GM21825 (cell line): Measurements from ENCODE around the gene SPG11.

Experiments
- ATAC-seq: cut with Tn5 transposase; IDR thresholded peaks from one replicate; pipeline ENCODE4 v1.9.1; 2021; ENCODE audit warnings: mild to moderate bottlenecking, moderate library complexity; ENCODE audit not compliant: unreplicated experiment

The SPG11 gene

DNA sequence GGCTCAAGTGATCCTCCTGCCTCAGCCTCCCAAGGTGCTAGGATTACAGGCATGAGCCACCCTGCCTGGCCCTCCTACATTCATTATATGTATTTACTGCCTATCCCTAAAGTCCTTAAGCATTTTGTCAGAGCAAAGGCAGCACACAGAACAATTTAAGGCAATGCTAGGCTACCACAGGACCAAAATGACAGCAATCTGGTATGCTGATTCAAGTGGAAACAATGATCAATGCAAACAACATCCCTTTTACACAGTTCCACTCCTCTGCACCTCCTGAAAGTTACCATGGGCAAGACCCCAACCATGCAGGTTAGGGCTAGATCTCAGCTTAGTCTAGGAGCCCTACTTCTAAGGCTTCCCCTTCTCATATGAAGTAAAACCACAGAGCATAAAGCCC, 40.3 kb downstream of the SPG11 start:
- no peak for ATAC-seq

DNA sequence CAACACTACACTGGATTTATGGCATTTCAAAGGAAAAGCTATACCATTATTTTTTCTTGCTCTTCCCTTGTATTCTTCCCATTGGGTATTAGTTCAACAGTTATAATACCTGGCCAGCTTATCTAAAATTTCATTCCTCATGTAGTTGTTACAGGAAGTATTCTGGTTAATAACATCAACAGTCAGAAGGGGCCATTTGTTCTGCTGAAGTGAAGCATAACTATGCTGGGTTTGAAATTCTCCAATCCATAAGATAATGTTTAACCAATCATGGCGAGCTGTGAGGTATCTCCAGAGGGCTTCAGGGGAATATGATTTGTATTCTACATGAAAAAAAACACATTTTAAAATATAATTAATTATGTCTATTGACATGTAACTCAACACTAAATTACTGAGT, 43.4 kb downstream of the SPG11 start:
- no peak for ATAC-seq

DNA sequence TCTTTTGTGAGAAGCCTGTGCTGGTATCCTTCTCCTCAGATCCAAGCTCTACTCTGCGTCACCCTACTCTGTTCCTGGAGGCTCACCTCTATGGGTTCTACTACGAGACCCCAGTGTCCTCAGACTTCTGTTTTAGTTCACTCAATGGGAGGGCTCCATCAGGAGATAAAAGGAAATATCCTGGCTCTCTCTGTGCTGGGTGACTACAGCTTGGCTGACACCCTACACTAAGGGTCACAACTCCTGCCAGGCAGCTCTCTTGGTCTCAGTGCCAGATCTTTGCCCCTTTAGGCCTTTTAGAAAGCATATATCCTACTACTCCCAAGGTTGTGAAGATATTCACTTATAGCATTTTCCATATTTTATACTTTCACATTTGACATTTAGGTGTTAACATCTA, 46.5 kb downstream of the SPG11 start:
- ATAC-seq, result no peak

DNA sequence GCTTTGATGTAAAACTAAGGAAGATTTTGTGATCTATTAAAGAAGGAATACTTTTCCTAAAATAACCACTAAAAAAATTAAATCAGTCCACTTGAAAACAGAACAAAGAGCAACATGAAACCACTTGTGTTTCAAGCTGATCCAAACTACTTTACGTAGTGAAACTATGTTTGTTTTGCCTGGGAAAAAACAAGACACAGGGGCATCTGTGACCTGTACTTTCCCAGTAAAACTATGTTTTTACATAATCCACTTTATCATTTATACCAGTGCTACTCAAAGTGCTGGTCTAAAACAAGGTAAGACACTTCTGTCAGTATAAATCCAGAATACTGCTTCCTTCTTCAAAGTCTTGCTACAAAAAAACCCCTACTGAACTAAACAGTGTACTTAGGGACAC, 56.7 kb downstream of the SPG11 start:
- no peak for ATAC-seq

DNA sequence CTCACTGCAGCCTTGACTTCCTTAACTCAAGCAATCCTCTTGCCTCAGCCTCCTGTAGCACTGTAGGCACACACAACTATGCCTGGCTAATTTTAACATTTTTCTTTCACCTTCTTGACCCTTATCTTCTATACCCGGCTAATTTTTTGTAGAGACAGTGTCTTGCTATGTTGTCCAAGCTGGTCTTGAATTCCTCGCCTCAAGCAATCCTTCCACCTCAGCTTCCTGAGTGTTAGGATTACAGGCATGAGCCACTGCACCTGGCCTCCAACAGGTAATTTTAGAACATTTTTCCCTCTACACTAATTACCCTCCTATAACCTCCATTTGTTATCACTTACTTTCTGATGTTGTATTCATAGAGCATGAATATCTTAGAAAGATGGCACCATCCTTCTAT, 60.3 kb downstream of the SPG11 start:
- no peak for ATAC-seq

DNA sequence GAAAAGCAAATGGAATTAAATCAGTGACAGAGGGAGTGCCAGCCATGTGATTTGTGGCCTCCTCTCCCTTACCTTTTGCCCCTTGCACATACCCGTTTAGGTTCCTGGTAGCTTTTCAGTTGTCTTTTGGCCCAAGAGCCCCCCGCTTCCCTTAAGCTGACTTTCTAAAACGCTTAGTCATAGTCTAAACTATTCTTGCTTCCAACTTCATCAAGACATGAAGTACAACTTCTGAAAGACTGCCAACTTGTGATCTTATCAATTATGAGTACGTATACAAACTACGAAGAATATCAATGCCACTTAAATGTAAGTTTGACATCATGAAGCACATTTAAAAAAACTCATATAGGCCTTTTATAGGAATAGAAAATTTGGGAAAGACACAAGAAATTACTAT, 64.6 kb downstream of the SPG11 start:
- ATAC-seq, result no peak

DNA sequence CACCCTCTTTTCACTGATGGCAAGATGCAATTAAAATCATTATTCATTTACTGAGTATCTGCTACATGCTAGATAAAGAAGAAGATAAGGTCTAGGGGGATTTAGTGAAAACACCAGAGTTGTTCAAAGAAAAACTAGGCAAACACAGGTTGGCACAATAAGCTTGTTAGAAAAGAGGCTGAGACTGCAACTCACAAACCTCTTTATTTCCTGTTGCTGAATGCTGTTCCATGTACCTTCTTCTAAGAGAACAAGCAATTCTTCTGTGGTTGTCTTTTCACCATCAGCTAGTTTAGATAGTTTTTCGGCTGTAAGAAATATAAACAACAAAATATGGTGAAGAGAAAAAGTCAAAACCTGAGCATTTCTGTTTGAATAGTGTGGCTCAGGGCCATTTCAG, 65.4 kb downstream of the SPG11 start:
- no peak for ATAC-seq

DNA sequence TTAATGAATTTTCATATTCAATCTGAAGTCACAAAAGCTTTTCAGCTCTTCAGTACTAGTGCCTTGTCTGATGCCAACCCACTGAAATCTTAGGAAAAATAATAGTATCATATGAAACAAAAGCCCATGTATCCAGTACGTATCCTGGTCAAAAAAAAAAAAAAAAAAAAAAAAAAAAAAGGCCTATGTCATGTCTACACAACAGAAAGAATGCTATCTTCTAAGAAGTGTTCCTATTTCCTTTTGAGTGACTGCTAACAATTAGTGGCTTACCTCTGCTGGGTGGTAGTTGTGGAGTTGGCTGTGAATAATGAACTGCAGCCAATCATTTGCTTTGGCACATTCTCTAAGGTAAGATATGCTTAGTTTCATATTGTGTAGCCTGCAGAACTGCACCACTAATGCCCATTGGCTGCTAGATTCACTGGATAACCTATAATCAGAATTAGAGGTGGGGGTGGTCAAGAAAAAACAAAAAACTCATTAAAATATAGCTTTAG, 66.9 kb downstream of the SPG11 start:
- no peak for ATAC-seq

DNA sequence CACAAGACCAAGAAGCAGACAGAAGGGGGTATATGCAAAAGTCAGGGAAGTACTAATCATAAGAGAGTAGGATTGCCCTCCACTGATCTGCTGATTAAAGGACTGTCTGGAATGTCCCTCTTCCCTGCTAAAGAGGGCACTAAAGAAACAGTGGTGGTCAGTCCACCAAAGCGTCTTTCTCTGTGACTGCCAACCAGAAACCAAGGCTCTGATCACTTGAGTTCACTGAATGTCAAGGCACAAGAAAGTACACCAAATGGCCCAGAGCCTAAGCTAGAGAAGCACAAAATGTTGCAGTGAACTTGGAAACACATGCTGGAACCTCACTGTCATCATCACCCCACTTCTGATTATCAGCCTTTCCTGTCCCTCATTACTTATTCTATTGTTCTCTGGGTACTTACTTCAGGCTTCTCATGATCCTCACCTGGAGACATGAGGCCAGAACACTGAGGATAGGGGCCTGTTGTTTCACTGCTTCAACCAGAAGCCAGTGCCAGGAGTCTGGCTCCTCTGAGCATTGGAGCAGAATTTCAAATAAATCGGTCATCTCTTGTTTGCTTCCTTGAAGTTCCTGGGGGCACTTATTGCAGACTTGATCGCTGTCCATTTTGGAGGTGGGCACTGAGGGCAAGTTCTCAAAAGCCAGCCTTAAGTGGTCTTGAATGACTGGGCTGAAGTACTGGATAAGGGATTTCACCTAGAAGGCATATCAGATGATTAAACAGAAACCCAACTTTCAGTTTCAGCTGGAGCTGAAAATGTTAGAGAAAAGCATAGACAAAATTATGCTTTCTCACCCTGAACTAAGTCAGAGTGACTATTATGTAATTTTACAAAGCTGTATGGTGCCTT, 67.6 kb downstream of the SPG11 start:
- ATAC-seq, result no peak

DNA sequence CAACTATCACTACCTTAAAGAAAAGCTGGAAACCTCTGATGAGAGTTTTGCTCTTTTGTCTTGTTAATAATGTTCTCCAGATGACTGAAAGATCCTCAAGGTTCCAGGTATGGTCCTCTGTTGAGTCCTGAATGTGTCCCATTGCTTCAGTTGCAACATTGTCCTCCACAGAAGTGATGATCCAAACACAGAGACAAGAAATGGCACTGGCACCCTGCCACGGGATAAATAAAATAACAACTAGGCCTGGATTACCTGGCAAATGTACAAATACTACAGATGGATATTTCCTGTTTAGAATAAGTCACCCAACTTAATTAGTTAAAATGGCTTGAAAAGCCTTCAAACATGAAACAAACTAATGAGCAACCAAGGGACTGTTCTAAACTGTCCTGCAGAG, 68.2 kb downstream of the SPG11 start:
- ATAC-seq, result no peak

DNA sequence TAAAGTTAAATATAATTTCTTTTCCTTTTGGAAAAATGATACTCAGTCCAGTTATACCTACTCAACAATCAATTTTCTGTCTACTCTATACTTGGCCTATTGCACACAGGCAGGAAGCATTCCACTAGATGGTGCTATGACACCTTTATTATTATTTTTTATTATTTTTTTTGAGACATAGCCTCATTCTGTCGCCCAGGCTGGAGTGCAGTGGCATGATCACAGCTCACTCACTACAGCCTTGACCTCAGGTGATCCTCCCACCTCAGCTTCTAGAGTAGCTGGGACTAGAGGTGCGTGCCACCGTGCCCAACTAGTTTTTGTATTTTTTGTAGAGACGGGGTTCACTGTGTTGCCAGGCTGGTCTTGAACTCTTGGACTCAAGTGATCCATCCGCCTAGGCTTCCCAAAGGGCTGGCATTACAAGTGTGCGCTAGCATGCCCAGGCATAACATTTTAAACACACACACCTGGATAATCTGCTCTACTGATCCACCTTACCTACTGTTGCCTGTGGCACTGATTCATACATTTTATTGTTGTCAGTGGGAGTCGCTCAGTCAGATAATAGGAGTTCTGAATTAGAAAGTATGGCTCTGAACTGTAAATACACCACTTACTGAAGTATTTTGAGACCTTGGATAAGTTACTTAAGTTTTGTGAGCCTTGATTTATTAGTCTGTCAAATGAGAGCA, 70.3 kb downstream of the SPG11 start:
- no peak for ATAC-seq

DNA sequence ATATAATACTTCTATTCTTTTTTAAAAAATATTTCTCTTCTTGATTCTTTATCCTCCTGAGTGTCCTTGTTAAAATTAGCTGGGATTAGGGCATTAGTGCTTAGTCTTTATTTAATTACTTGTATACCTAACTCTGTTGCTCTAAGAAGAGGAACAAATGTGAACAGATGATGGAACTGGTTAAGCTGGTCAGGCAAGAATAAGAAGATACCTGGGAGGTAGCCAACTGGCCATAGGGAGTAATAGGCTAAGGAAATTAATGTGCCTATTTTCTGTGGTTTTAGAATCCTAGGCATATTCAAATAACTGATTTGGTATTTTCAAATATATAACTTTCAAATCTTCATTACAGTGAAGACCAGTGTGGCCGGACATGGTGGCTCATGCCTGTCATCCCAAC, 72.1 kb downstream of the SPG11 start:
- no peak for ATAC-seq

DNA sequence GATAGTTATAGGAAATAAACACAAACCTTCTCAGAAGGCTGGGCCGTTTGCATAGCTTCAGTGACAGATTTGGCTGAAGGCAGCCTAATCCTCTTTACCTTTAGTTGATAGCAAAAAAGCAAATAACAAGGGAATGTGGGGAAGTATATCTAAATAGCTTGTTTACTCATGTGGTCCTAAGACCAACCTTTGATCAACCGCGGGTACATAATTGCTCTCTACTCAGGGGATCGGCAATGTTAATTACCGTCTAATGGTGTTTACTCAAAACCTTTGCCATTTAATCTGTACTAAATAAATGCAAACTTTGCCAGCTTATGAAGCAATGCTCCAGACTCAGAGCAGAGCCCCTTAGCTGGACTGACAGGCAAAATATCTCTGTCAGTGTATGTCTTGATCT, 74.9 kb downstream of the SPG11 start:
- ATAC-seq, result no peak

DNA sequence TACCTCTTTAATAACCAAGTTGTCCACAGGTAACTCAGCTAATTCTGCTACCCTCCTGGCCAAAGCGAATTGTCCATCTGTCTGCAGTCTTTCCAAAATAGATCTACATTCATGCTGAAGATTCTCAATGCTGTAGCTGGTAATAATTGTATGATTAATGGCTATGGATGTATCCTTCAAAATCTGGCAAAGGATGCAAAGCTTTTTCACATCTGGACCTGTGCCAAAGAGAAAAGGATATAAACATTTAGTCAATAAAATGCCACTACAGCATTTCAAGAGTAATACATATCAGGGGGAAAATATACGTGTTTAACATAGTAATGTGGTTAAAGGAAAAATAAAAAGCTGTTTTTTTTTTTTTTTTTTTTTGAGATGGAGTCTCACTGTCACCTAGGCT, 77.8 kb downstream of the SPG11 start:
- ATAC-seq, result no peak

DNA sequence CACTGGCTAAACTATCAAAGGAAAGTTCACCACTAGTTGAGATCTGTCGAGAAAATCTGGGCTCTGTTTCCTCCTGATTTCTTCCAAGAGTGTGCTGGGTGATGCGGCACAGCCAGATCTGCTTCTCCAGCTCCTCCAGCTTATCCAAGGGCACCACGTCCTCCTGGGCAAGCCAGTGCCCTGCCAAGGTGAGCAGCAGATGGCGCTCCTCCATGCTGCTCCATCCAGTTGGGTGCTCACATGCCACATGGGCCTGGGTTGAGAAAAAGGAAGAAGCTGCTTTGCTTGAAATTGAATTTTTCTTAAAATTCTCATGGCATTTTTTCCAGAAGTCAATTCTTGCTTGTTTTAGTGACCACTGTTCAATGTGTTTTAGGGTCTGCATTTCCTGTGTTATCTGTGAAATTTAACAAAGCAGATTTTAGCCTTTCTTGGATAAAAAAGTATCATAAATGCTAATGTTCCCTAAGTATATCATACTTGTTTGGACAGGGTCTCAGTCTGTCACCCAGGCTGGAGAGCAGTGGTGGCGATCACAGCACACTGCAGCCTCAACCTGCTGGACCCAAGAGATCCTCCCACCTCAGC, 79.2 kb downstream of the SPG11 start:
- ATAC-seq, result no peak

DNA sequence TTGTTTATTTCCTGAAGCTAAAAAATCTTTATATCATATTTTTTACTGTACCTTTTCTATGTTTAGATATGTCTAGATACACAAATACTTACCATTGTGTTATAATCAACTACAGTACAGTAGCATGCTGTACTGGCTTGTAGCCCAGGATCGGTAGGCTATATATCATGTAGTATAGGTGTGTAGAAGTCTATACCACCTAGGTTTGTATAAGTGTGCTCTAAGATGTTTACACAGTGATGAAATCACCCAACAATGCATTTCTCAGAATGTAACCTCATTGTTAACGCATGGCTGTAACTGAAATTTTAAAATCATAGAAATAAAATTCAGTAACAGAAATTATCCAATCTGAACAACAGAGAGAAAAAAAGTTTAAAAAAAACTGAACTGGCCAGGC, 83.4 kb downstream of the SPG11 start:
- no peak for ATAC-seq

DNA sequence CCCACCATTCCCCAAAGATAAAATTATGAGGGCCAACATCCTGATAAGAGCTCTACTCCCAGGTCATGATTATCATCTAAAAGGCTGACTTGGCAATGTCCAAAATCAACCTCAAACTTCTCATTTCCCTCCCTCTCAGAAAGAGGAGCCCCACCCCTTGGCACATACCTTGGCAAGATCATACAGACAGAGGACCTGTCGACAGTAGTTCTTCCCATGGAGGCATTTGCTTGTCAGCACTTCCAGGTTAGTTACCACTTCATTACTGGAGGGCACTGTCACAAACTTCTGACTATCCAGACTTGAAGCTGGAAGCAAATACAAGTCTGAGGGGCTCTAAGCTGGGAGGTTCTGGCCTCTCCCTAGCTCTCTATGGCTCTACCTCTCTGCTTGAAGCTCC, 88.7 kb downstream of the SPG11 start:
- no peak for ATAC-seq

DNA sequence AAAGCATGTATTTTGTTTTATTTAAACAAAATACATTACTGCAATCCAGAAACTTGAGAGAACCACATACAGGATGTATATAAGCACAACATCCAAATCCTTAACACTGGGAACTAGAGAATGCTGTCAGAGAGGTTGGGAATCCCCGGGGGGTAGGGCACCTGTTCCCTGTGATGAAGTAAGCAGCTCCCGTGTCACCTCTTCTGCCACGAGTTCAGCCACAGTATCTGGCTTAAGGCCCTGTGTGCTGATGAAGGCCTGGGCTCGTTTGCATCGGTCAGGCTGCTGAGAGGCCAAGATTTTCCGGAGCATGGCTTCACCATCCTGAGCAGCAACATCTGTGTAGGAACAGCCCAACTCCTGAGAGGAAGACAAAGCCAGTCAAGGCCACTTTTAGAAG, 90.1 kb downstream of the SPG11 start:
- no peak for ATAC-seq

DNA sequence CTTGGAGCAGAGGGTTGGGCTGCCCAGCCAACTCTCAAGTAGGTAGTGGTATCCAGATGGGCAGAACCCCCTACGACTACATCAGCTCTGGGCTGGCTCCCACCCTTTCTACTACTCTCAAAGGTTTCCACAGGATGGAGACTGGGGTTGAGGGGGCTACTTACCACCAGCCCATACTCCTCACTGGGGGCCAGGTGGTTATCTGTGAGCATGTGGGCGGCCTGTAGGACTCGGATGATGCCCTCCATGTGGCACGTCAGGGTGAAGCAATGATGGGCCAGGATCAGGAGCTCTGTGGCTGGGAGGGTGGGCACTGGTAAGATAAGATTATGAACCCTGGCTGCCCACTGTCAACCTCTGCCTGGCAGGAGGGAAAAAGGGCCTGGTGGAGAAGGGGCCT, 93.1 kb downstream of the SPG11 start:
- no peak for ATAC-seq

DNA sequence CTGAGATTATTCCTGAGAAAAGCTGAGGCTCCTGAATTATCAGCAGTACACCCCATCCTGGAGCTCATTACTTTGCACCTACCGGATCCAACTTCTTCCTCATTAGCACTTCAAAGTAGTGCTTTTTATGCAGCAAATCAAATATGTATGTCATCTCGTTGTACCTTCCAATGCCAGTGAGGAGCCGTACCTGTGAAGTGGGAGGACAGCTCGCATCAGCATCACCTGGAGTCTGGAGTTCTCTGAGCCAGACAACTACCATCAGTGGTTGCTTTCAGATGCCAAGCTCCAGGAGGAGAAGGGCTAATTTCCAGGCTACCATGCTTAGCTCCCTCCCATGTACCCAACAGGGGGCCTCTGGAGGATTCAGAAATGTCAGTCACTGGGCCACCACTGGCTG, 94.1 kb downstream of the SPG11 start:
- no peak for ATAC-seq

DNA sequence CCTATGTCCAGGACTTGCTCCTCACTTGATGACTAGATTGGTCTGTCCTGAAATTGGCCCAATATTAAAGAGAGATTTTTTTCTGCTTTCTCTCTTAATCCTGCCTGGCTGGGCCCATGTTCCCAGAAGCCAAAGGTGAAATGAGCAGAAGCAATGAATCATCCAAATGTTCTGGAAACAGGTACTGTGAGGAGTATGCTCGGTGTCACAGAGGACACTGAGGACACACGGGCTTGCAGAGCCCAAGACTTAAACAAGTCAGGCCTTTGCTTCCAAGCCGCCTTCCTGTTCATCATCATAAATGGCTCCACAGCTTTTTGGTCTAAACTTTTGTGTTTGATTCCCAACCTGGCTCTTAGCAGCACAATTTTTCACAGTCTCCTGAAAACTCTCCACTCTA, 95.1 kb downstream of the SPG11 start:
- ATAC-seq, result no peak

DNA sequence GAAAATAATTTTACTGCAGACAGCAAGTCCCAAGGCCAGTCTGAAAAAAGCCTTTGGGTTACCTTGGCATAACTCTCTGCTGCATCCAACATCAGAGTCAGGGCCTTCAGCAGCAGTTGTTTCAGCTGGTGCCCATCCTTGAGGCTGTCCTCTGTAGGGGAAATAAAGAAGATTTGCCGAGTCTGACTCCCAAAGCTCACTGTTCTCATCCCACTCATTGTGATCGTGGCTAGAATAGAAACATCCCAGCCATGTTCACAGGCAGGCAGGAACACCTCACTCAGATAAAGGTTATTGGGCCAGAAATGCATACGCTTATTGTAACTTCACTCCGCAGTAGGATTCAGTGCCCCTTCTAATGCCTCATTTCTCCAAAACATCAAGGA, 97.3 kb downstream of the SPG11 start:
- no peak for ATAC-seq
